Measurements from ENCODE around the gene SYP.

The SYP gene

GRCh38 chrX:49231333-49232000, 31.5 kb upstream of the SYP start:
- TF ChIP-seq, protein P1, sequence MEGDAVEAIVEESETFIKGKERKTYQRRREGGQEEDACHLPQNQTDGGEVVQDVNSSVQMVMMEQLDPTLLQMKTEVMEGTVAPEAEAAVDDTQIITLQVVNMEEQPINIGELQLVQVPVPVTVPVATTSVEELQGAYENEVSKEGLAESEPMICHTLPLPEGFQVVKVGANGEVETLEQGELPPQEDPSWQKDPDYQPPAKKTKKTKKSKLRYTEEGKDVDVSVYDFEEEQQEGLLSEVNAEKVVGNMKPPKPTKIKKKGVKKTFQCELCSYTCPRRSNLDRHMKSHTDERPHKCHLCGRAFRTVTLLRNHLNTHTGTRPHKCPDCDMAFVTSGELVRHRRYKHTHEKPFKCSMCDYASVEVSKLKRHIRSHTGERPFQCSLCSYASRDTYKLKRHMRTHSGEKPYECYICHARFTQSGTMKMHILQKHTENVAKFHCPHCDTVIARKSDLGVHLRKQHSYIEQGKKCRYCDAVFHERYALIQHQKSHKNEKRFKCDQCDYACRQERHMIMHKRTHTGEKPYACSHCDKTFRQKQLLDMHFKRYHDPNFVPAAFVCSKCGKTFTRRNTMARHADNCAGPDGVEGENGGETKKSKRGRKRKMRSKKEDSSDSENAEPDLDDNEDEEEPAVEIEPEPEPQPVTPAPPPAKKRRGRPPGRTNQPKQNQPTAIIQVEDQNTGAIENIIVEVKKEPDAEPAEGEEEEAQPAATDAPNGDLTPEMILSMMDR (IDR thresholded peaks at IDR 0.05; ENCODE audit: low read depth, low read length) = no peak

GRCh38 chrX:49230500-49231232, 30.7 kb upstream of the SYP start:
- TF ChIP-seq, protein P1 (IDR thresholded peaks at IDR 0.05; ENCODE audit: low read depth, low read length) = no peak
- H3K4me3 ChIP-seq (ENCODE audit: low read depth, low read length) = no peak overlapping the region

More at GRCh38 chrX:49231333-49232000, 31.5 kb upstream of the SYP start:
- H3K4me3 ChIP-seq (ENCODE audit: low read depth, low read length) = no peak overlapping the region

DNA sequence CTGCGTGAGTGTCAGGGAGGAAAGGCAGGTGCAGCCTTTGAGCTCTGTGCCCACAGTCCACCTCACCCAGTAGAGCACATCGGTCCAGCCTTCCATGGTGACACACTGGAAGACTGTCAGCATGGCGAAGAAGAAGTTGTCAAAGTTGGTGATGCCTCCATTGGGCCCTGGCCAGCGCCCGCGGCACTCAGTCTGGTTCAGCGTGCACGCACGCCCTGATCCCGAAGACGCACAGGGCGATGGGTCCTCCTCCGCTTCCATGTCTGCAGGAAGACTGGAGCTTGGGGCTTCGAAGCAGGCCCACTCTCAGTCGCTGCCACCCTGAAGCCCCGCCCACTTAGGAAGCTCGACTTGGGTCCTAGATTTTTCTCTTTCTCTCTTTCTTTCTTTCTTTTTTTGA, 28.2 kb upstream of the SYP start:
- no peak overlapping the region for H3K4me3 ChIP-seq (ENCODE audit: low read depth, low read length)
- TF ChIP-seq, protein P1 (IDR thresholded peaks at IDR 0.05; ENCODE audit: low read depth, low read length) = no peak

GRCh38 chrX:49227726-49228125, 27.7 kb upstream of the SYP start:
- no peak overlapping the region for H3K4me3 ChIP-seq (ENCODE audit: low read depth, low read length)
- TF ChIP-seq, protein P1 (IDR thresholded peaks at IDR 0.05; ENCODE audit: low read depth, low read length) = no peak

DNA sequence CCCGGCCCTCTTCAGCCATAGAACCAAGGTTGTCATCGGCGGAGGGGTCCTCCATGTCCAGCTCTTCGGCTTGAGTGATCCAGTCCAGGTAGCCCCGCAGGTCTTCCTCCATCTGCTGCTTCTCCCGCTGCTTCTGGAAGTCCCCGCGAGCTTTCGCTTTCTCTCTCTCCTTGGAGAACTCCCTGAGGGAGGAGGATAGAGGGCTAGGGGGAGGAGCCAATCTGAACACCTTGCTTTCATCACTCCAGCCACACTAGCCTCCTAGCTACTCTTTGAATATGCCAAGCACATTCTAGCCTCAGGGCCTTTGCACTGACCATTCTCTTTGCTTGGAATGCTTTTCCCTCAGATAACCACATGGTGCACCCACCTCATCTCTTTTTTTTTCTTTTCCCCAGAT, 27.0 kb upstream of the SYP start:
- TF ChIP-seq, protein P1 (IDR thresholded peaks at IDR 0.05; ENCODE audit: low read depth, low read length) = no peak
- no peak overlapping the region for H3K4me3 ChIP-seq (ENCODE audit: low read depth, low read length)

- no peak overlapping the region for H3K4me3 ChIP-seq (ENCODE audit: low read depth, low read length)
- TF ChIP-seq, protein P1 (IDR thresholded peaks at IDR 0.05; ENCODE audit: low read depth, low read length) = no peak
Observed at GRCh38 chrX:49225858-49226257, 25.9 kb upstream of the SYP start.

DNA sequence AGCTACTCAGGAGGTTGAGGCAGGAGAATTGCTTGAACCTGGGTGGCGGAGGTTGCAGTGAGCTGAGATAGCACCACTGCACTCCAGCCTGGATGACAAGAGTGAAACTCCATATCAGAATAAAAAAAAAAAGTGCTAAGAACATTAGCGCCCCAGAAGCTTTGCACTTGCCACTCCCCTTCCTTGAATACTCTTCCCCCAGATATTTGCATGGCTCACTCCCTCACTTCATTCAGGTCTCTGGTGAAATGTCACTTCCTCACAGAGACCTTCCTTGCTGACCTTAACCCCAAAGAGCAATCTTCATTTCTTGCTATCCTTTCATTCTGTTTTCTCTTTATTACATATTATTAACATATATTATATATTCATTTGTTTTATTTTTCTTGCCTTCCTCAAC, 21.9 kb upstream of the SYP start:
- H3K4me3 ChIP-seq (ENCODE audit: low read depth, low read length) = no peak overlapping the region
- TF ChIP-seq, protein P1 (IDR thresholded peaks at IDR 0.05; ENCODE audit: low read depth, low read length) = no peak
